Fibroblast of skin of left biceps (primary cell): ENCODE measurements around the gene RDH16.
"Not testable (repeated sequence)": the region's sequence is repeated elsewhere in the genome, so short reads cannot be mapped to it uniquely, and the experiment has no call there.

Experiments
- DNase-seq, 2 experiments: peaks; one replicate each; pipeline ENCODE4 v3.0.0-alpha.2; 2013; ENCODE audit warnings: low read depth in 2 of 2

The RDH16 gene

DNA sequence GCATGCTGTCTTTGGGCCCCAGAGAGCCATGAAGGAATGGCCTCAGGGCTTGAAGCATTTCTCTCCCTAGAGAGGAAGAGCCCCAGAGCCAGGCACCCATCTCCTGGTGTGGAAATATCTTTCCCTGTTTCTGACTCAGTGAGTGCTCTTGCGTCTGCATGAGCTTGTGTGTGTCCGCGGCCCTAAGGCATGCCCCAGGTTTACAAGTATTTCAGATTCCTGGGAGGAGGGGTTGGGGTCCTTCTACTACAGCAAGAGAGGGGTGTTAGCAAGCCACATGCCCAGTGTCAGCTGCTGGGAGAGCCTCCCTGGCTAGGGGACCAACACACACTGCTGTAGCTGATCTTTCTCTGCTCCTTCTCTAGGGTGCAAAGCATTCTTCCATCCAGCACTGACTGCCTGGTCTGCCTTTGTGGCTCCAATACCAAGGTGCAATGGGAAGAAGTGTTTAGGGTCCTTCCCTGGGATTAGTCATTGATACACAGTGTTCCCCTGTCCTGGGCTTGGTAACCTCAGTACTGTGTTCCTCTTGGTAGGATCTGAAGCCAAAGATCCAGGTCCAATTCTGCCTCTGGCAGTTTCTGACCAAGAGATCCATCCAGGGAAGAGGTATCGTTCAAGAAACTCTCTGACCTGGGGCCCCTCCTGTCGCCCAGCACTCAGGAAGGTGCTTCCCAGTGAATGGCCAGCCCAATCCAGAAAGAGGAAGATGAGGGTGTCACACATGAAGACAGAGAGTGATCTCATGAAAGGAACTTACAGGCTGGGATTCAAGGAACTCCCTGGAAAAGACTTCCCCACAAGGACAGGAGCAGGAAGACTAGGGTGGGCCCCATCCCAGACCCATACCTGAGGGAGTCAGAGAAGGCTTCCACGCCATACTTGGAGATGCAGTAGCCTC is 3.1 kb downstream of the RDH16 start:
- DNase-seq = no peak

GRCh38 chr12:56953314-56953713 is 4.1 kb downstream of the RDH16 start:
- DNase-seq = no peak

DNA sequence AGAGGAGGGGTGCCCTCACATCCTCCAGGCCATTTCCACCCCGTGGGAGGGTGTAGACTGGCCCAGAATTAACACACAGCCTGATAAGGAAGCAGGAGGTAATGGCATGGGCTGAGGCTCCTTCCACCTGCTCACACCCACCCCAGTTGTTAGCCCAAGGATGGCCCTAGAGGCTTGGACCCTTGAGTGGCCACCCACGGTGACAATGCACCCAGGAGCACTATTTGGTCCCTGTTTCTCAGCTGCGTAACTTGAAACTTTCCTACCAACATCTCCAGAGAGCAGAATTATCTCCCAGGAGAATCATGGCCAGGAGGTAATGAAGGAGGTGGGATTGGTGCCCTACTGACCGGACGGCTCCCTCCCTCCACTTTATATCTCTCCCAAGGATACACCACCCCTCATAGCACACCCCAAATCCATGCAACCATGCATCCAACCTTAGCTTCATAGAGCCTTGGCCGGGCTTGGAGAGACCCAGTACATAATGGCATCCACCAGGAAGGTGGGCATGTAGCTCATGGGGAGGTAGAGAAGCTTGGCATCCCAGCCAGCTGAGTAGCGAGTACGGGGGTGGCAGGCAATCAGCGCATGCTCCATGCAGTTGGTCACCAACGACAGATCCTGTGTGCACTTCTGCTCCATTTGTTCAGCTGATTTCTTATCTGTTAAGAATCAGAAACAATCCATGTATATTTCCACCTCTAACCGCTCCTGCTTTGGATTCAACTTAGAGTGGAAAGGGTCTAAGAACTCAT is 5.6 kb downstream of the RDH16 start:
- no peak for DNase-seq

DNA sequence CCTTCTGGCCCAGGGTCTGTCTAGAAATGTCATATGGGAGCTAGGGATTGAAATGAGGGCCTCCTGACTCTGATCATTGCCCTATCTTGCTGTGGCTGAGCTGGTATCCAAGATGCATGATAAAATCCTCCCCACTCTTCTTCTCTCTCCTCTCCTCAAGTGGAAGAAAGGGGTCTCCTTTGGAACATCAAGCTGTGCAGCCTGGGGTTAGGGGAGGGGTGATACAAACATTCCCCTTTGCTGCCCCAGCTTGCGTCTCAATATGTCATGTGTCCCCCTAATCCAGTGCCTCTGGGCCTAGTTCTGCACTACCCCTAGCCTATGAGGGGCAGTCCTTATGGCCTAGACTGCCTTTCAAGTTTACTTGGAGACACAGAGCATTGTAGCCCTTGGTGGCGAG is 8.5 kb downstream of the RDH16 start:
- DNase-seq = no peak

- DNase-seq = no peak
These were observed 9.0 kb downstream of the RDH16 start for GRCh38 chr12:56948457-56948777.

DNA sequence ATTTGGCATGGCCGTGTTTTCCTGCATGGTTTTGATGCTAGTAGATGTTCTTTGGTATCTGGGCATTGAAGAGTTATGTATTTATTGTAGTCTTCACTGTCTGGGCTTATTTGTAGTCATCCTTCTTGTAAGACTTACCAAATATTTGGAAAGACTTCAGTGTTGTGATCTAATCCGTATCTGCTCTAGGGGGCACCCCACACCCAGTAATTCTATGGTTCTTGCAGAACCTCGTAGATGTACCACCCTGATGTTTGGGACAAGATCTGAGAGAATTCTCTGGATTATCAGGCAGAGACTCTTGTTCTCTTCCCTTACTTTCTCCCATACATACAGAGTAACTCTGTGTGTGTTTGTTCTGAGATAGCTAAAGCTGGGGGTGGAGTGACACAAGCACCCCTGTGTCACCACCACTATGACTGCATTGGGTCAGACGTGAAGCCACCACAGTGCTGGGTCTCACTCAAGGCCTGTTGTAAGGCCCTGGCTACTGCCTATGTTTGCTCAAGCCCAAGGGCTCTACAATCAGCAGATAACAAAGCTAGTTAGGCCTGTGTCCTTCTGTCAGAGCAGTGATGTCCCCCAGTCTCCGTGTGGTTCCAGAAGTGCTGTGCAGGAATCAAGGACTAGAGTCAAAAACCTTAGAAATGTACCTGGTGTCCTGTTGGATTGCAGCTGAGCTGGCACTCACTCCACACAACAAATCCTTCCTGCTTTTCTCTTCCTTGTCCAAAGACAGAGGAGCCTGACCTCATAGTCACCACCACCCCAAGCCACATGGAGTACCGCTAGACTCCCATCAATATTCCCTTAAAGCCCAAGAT is 9.6 kb downstream of the RDH16 start:
- no peak for DNase-seq

- no peak for DNase-seq
These were observed 13.5 kb downstream of the RDH16 start for GRCh38 chr12:56943878-56944277.

GRCh38 chr12:56943374-56943773 is 14.0 kb downstream of the RDH16 start:
- DNase-seq = not testable (repeated sequence)

DNA sequence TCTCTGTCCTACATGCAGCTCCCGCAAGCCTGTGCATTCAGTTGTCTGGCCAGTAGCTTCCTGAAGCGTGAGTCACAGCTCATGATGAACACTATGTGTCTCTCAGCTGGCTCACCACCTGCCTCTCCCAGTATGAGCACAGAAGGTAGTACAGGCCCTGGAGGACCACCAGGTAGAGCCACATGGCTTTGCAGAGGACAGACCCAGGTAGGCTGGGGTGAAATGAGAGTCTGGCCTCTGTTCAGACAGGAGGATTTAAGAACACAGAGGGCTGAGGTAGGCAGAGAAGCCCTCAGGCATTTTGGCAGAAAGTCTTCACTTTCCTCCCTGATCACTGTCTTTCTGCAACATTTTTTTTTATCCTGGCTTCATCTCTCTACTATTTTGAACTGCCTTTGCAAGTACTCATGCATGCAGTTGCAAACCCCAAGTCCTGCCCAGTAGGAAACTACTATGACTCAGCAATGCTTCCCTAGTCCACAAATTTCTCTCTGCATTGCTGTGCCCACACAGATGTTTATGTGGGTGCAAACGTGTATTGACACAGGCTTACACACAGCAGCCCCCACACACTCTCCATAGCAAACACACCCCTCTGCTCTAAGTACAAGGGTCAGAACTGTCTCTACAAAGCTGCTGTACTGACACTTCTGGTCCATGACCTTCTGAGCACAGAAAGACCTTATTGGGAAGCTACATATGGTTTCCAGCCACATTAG is 15.9 kb downstream of the RDH16 start:
- DNase-seq = peak; percentile 17 to 30

GRCh38 chr12:56940942-56941298 is 16.5 kb downstream of the RDH16 start:
- not testable (repeated sequence) for DNase-seq

DNA sequence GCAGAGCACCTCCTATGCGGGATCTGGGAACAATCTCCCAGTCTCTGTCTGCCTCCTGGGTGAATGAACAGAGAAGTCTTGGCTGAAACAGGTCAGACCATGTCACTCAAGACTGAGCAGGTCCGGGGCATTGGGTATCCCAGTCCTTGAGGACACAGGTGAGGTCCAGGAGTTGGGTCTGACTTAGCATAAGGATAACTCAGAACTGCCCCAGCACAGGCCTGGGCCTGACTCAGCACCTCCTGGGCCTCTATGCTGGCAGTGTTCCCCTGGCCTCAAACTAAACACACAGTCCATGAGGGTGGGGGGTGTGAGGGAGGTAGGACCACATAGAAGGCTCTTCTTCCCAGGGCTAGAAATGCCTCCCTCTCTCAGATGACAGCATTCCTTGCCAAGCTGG is 21.7 kb downstream of the RDH16 start:
- DNase-seq = no peak

GRCh38 chr12:56935157-56935556 is 22.3 kb downstream of the RDH16 start:
- no peak for DNase-seq

DNA sequence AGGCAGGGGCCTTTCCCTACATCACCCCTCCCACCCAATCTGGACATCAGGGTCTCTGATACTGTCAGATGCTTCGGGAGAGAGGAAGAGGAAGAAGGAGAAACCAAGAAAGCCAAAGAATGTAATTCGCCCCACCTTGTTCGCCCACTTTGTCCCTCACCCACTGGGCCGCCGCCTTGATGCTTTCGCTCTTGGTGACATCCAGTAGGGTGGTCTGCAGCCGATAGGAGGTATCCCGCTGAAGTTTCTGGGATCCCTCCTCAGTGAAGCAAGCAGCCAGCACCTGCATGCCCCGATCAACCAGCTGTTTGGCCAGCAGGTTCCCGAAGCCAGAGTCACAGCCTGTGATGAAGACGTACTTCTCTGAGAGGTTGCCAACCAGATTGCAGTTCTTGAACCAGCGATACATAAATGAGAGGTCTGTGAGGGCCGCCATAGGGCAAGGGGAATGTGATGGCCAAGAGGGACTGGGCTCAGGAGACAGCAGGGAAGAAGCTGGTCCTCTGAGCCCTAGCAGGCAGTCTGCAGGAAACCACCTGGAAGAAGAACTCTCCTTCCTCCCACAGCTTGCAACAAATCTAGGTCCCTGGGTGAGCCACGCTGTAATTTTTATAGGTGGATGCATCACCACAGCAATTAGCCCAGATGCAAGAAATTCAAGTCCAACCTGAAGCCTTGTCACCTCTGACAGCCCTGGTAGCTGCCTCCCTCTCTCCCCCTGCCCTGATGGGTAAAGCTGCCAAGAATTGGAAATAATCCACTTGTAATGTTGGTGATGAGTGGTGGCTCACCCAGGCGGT is 23.4 kb downstream of the RDH16 start, which contains the start of gene SDR9C7:
SDR9C7 (minus strand) TSS at position 583 of the 800 bp plus-strand sequence; CDS start at position 436, 147 bp downstream.
- no peak for DNase-seq

DNA sequence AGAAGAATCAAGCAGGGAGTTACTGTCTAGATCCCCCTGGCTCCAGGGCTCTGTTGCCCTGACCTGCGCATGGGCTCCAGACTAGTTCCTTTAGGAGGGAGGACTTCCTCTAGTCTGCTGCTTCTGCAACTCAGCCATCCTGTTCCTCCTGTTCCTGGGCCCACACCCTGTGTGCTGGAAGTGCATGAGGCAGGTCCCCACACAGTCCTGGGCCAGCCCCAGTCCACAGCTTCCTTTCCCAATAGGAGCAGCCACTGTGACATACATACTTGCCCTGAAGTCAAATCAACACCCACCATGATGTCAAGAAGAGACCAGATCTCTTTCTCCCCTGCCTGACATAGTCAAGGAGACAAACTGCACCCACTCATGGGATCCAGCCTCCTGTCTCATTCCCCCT is 24.5 kb downstream of the RDH16 start:
- no peak for DNase-seq

DNA sequence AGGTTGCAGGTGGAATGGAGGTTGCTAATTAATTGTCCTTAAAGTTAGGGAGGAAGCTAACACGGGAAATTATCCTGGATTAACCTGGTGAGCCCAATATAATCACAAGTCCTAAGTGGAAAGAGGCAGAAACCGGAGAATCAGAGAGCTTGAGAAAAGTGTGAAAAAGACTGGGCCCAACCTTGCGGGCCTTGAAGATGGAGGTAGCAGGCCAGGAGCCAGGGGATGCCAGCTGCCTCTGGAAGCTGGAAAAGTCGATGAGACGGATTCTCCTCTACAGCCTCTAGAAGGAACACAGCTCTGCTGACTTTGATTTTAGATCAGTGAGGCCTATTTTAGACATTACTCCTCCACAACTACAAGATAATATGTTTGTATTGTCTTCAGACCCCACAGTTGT is 25.3 kb downstream of the RDH16 start:
- DNase-seq = no peak

GRCh38 chr12:56931474-56931978 is 25.9 kb downstream of the RDH16 start:
- peak; percentile 20 to 30 for DNase-seq

DNA sequence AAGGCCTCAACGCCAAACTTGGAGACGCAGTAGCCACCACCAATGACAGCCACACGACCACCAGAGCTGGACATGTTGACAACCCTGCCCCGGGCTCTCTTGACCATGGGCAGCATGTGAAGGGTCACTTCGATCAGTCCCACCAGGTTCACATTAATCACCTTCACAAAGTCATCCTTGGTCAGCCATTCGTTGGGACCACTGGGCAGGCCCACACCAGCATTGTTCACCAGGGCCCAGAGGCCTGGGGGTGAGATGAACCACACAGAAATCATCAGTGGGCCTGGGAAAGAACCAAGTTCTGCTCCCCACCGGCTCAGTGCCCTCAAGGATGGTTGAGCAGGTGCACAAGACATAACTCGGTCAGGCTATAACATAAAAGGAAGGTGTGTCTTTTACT is 27.2 kb downstream of the RDH16 start:
- DNase-seq = no peak

DNA sequence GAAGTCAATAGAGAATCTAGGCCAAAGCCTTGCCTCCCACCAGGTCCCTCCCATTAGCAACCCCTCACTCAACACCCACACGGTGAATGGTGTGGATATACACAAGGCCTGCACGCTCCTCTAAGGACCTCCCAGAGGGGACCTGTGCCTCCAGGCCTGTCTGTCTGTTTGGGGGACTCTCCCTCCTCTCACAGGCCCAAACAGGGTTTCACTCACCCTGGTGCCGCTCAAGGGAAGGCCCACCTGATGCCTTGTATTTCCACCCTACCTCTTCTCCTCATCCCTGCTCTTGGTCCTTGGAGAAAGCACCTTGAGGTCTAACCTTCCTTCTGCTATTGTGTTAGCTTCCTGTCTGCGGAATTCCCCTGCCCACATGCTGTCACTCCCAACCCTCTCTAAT is 27.6 kb downstream of the RDH16 start:
- no peak for DNase-seq

- no peak for DNase-seq
These were observed 29.1 kb downstream of the RDH16 start for GRCh38 chr12:56928262-56928661.

DNA sequence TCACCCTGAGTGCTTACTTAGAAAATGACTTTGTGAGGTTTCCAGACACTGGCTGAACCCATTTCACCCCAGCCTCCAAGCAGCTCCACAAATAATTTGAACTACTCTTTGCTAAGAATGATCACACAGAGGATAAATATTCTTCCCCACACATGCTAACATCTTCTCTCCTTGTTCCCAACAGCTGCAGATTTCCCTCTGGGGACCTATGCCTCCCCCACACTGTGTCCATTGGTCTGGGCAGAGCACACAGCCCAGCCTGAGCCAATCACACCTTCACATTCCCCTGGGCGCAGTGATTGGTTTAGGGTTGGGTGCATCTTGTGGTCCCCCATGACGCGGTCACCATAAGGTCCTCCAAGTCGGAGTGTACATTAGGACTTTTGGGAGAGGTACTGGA is 30.1 kb downstream of the RDH16 start:
- DNase-seq = no peak

DNA sequence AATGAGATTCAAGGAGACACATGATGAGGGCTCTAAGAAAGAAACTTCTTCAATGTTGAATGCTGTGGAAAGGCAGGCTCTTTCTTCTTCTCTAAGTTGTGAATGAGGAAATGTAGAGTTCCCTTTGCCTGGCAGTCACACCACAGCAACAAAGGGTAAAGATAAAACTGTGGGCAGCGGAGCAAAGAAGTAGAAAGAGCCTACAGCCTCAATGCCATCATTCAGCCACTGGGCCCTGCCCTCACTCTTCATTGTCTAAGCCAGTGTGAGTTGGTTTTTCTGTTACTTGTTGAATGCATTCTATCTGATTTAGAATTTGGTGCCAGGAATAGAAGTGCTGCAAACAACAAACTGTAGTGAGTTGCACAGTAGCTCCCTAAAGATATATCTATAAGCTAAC is 35.4 kb downstream of the RDH16 start:
- DNase-seq = no peak
